GM18505 (cell line): Measurements from ENCODE around the gene MEGF11.

Experiments used
- ATAC-seq: cut with Tn5 transposase; IDR thresholded peaks from one replicate; pipeline ENCODE4 v1.9.1; 2021; ENCODE audit not compliant: unreplicated experiment
- POLR2A ChIP-seq: IDR thresholded peaks from 4 replicates; pipeline ENCODE4 v1.6.1; 2011; ENCODE audit warnings: borderline replicate concordance; ENCODE audit not compliant: insufficient read depth, insufficient read length; ENCODE audit errors: extremely low read depth

MEGF11 gene

DNA sequence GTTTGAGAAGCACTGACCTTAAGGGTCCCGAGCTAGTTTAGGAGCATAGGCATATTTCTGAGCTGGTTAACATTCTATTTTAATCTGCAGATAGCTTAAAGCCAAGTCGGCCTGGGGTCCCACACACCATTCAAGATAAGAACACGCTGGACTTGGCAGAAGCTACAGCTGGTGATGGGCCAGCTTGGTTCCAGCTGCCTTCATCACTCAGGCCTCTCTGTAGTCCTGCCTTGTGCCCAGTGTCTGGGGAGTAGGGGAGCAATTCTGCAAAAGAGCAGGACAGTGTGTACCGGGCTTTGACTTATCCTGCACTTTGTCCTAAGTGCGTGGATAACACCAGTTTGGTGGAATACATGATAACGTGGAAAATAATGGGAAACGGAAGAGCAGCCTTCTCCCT, 164.5 kb downstream of the MEGF11 start:
- ATAC-seq = no peak
- no peak for TF ChIP-seq POLR2A

DNA sequence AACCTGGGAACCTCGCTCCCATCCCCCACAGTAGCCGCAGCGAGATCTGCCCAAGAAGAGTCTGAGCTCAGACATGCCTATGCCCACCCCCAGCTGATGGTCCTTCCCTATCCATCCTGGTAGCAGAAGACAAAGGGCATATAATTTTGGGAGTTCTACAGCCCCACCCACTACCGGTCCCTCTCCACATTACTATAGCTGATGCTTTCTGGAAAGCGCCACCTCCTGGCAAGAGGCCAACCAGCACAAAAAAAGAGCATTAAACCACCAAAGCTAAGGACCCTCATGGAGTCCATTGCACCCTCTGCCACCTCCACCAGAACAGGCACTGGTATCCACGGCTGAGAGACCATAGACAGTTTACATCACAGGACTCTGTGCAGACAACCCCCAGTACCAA, 168.4 kb downstream of the MEGF11 start:
- ATAC-seq = no peak
- TF ChIP-seq POLR2A = no peak

DNA sequence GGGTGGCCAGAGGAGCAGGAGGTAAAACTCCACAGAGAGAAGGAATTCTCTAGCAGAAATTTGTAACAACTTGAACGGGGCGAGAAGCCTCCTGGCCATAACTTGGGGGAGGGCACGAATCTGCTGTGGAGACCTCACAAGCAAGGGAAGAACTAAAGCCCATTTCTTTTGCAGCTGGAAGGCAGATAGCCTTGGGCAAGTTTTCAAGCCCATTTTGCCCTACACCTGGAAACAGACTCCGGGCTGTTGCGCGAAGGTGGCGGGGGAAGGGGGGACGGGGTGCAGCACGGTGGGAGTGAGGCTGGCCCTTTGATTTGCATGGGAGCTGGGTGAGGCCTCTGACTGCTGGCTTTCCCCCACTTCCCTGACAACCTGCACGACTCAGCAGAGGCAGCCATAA, 168.8 kb downstream of the MEGF11 start:
- no peak for TF ChIP-seq POLR2A
- no peak for ATAC-seq

DNA sequence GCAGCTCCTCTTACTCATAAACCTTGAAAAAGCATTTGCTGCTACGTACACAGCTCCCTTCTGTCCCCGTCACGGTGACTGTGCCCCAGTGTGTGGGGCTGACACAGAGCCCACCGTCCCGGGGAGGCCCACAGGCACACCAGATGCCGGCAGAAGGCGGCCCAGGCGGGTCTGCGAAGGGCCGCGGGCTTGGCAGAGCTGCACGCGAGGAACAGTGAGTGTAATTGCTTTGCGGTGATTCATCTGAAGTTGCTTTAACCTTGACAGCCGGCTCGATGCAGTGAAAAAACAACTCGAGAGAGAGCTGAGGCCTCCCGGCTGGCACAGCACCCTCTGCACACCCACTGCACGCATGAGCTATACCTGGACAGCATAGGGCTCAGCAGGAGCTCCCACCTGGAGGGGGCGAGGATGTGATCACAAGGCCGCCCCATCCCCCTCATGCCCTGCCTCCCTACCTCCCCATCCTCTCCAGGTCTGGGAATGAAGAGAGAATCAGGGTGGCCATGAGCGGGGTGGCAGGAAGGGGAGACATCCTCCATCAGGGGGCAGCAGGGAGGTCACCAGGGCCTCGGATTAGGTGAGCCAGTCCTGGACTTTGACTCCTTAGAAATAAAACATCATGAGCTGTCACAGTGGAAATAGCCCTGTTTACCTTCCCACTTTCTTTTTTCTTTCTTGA, 172.7 kb downstream of the MEGF11 start:
- no peak for ATAC-seq
- TF ChIP-seq POLR2A = no peak

DNA sequence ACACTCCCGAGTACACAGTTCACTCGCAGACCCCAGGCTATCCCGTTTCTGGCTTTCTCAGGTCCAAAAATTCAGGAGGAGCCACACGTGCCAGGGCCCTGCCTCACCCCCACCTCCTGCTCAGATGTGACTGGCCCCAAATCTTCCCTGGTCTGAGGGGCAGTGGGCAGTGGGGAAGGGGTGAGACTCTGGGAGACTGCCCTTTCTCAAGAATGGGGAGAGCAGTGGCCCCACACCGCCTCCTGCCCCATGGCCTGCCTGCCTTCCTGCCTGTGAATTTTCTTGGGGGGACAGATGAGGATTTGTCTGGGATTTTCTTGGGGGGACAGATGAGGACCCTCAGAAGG, 174.6 kb downstream of the MEGF11 start:
- ATAC-seq = no peak
- no peak for TF ChIP-seq POLR2A

DNA sequence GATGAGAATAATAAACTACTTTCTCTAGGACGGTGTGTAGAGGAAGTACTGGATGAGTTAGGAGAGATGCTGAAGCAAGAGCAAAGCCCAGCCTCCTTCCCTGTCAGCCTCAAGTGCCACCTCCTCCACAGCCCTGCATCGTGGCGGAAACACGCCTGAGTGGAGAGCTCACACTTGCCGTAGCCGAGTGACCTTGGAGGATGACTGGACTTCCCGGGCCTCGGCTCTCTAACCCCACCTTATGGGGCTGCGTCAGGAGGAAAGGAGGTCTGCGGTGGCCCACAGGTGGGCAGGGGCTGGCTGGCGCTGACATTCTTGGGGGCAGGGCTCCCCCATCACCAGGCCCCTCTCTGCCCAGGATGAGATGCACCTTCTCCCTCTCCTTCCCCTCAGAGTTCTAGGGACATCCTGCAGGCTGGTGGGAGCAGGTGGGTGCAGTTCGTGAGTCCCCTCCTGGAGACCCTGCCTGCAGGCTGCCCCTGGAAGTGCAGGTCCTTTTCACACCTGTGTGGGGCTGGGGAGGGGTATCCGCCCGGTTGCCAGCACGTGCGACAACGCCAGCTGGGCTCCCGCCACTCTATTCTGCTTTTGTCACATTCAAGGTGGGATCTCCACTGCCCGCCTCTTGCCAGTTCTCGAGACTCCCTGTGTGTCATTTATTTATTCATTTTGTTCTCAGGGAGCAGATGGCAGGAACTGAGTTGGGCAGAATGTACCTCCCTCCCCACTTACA, 175.2 kb downstream of the MEGF11 start:
- ATAC-seq = no peak
- TF ChIP-seq POLR2A = no peak

DNA sequence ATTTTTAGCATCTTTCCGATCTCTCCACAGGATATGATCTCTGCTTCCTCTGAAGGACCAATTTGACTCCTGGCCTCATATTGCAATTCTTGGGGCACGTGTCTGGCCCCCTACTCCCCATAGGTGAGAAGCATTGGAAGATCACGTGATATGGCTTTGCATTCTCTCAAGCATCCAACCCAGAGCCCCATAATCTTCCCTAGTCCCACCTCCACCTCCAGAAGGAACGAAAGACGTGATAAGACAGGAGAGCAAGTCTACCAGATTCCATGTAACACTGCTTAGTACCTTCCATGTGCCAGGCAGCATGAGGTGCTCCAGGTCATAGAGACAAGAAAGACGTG, 176.3 kb downstream of the MEGF11 start:
- no peak for TF ChIP-seq POLR2A
- ATAC-seq = no peak

DNA sequence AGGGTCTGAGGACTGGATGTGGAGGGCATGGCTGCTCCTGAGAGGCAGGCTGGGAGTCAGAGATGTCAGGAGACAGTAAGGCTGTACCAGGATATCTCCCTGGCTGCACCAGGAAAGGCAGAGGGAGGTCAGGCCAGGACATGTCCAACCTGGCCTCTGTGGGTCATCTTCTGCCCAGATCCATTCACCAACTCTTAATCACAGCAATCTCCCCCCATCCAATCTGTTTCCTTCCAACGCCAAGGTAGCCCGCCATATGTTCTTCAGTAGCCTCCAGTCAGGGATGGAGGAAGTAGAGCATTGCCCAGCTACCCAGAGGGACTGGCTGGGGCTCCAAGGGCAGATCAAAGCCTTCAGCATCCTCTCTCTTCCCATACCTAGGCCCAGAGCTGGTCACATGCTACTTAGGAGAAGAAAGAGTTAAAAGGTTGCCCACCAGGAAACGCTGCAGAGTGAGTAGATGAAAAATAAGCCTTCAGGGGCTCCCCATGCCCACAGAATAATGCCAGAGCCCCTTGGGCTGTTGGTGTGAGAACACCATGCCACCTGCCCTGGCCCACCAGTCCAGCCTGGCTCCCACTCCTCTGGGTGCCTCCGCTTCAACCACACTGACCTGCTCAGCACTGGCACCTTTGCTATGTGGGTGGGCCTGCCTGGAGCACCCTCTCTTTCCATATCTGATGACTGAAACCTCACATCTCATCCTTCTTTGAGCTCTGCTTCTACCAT, 176.8 kb downstream of the MEGF11 start:
- no peak for ATAC-seq
- no peak for TF ChIP-seq POLR2A

DNA sequence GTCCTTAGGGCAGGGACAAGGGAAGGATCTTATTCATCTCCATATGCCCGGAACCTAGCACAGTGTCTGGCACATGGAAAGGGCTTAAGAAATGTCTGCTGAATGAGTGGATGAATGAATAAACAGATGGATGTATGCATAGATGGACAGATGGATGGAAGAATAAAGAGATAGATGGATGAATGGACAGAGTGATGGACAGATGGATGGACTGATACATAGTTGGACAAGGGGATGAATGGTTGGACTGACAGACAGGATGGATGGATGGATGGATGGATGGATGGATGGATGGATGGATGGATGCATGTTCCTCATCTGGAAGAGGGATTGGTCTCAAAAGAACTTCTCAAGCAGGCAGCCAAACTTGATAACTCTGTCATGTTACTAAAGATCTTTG, 177.6 kb downstream of the MEGF11 start:
- TF ChIP-seq POLR2A = no peak
- ATAC-seq = no peak

DNA sequence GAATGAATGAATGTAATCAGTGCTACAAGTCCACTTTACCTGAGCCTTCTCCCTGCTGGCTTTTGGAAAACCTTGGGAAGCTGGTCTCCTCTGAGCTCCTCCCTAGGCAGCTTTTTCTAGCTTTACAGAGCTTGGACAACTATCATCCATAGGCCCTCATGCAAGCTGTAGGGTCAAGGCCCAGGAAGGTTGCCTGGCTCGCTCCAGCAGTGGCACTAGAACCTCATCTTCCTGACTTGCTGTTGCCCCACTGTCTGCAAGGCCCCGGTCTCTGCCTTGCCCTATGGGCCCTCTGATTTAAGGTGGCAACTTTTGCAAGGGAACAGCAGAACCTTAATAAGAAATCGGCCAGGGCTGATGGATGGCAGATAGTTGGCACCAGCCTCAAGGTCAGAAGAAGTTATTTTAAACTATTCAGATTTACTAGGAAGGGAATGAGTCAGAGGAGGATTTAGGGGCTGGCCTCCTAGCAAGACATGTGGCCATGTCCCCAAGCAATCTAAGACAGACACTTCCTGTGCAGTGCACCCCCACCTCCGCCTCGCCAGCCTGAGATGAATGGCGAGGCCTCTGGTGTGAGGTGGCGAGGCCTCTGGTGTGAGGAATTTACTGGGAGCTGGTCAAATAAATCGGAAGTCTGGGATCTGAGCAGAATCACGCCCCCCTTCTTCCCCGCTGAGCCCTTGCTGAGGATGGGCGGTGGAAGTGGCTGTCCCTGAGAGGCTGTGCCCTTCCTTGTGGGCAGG, 180.8 kb downstream of the MEGF11 start:
- no peak for TF ChIP-seq POLR2A
- ATAC-seq = no peak

DNA sequence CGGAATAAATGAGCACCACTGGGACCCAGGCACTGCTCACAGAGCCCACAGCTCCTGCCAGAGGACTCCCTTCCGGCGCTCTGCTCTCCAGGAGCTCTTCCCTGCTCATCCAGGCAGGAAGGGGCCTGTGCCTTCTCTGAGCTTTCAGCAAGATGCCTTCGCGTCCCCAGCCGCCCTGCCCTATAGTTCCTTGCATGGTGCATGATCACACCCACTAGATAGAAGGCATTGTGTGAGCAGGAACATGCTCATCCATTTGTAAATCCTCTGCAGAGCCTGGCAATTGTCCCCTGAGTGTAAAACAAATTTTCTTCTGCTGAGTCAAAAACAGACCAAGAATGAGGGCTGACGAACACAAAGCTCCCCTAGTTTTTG, 181.6 kb downstream of the MEGF11 start:
- ATAC-seq = no peak
- TF ChIP-seq POLR2A = no peak

DNA sequence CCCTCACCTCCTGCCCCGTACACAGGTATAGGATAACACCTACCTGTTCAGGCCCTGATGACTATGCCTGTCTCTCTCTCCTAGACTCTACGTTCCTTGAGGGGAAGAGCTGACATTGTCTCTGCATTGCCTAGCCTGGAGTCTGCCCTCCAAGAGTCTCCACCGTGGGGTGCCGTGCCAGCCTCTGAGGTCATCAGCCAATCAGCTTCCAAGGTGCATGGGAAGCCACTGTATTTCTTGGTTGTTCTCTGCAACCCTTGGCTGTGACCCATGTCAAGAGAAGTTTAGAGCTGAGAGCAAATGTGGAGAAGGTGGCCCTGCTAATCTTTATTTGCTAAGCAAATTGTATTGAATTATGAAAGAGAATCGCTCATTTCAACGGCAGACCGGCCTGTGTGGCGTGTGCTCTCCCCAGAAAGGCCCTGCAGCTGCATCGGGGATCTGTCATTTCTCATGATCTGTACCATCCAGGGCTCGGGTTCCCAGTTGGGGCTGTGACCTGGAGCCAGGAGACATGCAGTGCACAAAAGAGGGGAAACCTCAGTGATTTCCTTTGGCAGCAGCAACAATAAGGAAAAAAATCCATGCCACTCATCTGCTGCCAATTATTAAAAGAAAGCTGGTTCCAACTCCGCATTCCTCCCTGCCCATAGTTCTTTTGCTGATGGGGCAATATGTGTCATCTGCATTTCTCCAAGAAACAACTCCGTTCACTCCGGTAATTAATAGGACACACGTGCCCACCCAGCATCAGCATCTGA, 182.2 kb downstream of the MEGF11 start:
- no peak for TF ChIP-seq POLR2A
- no peak for ATAC-seq
